SK-MEL-5 (cell line): ENCODE results near the gene EXOC6B. TPM values are rescaled to one million over a fixed set of nuclear protein-coding genes. Genes with fewer than 3 reads are reported as not detected.

ENCODE experiments used
- DNase-seq: peaks from one replicate; pipeline ENCODE4 v3.0.0-alpha.2; 2016; ENCODE audit warnings: low read depth, low spot score
- in situ Hi-C: cut with HindIII; loops from 2 replicates; pipeline ENCODE4 v1.10.0; 2016; ENCODE audit warnings: low sequenced_read_pairs, high pct_unique_total_duplicates, low pct_unique_long_range_greater_than_20kb
- total RNA-seq: library from RNA; depleted of rRNA; stranded (reverse); fragments of >200 nt; shearing (Covaris generic); gene quantifications from 2 replicates; pipeline ENCODE4 v1.2.3, GENCODE V29; 2014

The EXOC6B gene
- total RNA-seq, 1 experiment from 2014 or later, result 20.0 TPM

DNA sequence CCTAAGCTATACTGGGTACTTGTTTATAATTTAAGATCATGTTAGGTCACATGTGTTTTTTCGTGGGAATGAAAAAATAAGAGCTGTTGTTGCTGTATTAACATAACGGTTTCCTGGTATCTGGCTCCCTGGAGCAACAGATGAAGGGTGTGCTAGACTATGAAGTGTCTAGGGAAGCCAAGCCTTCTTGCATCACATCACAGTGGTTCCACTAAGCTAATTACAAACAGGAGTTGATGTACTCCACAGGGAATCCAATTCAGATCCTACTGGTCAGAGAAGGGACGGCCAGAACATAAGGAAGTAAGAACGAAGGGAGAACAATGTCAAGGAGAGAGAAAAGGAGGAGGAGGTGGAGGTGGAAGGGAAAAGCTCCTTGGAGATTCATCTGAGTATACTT is 485.2 kb downstream of the EXOC6B start:
- no peak for DNase-seq
- in situ Hi-C loops, result no loop called here

DNA sequence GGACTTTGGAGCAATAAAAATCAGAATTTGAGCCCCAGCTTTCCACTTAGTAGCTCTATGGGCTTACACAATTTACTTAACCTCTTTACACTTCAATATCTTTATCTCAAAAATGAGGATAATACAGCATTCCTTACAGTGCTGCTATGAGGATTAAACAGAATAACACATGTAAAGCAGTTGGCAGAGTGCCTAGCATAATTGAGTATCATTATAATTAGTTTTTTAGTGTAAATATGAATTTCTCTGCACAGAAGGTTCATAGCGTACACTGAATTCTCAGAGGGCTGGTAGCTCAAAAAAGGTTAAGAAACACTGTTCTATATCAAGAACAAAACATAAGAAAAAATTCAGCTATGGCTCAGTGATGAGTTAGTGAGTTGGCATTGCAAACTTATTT is 487.8 kb downstream of the EXOC6B start:
- DNase-seq, result no peak
- in situ Hi-C loops, result no loop called here

DNA sequence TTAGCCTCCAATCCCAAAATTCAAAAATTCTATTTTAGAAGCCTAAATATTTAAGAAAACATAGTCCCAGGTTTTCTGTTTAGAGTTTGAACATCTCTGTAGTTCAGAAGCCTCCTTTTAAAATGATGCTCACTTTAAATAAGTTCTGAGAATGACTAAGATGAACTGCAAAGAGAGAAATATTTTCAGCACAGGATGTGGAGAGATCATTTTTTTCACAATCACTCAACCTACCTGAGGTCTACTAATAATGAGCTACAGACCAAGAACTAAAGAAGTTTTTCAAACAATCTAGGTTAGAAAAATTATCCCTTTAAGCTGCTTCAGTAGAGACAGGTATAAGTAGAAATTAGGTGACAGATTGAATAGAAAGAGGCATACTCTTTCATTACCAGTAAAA is 493.1 kb downstream of the EXOC6B start:
- DNase-seq, result no peak
- in situ Hi-C loops, result no loop called here

DNA sequence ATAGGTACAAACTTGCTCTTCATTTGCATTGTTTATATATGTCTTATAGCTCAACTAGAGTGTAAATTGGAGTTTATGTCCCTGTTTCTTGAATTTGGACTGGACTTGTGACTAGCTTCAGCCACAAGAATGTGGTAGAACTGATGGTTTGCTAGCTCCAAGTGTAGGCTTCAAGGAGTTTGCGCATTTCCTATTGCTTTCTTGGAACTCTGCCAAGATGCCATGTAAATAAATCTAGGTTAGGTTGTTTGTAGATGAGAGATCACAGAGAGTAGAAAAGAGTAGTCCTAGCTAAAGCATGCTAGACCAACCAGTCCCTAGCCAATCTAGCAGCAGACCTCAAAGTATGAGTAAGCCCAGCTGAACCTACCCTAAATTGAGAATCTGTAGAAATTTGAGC is 495.2 kb downstream of the EXOC6B start:
- DNase-seq, result no peak
- in situ Hi-C loops, result no loop called here

DNA sequence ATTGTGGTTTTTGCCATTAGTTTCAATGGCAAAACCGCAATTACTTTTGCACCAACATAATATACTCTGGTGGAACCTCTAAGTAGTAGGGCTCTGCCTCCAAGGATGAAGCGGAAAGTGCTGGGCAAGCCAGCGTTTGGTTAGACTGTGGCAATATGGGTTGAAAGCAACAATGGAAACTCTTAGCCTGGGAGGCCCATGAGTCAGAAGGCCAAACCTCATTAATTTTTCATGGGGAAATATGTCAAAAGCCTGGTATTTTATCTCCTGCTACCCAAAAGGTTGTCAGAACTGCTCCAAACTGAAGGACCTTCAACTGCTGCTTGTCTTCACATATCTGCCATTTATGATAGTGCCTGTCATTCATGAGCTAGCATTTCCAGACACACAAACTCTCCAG is 499.1 kb downstream of the EXOC6B start:
- DNase-seq, result no peak
- in situ Hi-C loops, result no loop called here

DNA sequence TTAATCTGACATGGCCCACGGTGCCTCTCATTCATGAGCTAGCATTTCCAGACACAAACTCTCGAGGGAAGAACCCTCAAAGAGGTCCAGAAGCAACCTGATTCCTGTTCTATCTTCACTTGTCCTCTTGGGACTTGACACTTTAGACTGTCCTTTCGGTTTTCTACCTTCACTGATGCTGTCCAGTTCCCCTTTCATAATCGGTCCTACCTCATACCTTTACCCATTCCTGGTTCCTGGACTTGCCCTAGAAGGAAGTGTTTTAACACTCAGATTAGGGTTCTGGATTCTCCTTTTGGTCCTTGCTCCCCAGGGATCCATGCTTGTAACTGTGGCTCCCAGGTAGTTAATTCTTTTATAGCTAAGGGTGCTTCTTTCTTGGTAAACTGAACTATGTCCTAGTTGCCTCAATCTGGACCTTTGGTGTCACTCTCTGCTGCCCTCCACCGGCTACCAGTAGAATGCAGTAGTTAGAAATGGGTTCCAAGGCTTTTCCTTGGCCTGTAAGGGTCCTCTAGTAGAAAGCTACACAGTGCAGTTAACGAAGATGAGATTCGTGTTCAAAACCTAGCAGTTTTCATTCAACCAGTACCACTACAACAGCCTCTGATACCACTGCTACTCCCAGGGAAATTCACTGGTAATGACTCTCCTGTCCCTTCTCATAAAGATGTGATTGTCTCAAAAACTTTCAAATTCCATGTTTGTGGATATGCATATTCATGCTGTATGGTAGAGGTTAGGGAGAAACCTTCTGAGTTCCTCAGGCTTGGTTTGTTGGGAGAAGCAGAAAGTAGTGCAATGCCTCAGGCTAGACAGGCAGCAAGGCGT is 500.0 kb downstream of the EXOC6B start:
- in situ Hi-C loops, result no loop called here
- DNase-seq, result peak; percentile 70

DNA sequence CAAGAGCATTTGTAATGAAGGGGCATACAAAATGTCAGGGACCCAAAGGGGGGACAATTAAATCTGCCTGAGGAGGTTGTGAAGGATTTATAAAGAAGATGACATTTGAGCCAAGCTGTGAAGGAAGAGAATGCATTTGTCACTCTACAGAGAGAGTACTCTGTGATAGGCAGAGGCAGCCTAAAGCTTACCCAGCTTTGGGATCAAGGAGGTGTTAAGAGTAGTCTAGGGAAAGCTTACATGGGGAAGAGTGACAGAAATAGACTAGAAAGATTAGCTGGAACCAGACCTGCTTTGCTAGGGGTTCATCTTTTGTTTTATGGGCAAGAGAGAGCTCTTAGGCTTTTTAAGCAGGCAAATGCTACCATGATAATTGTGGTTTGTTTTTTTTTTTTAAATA is 509.1 kb downstream of the EXOC6B start:
- in situ Hi-C loops, result no loop called here
- no peak for DNase-seq

DNA sequence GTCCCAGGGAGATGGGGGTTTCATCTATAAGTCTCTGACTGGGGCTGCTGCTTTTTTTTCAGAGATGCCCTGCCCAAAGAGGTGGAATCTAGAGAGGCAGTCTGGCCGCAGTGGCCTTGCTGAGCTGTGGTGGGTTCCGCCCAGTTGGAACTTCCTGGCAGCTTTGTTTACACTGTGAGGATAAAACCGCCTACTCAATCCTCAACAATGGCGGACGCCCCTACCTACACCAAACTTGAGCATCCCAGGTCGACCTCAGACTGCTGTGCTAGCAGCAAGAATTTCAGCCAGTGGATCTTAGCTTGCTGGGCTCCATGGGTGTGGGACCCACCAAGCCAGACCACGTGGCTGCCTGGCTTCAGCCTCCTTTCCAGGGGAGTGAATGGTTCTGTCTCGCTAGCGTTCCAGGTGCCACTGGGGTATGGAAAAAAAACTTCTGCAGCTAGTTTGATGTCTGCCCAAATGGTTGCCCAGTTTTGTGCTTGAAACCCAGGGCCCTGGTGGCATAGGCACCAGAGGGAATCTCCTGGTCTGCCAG is 525.6 kb downstream of the EXOC6B start:
- in situ Hi-C loops, result no loop called here
- DNase-seq, result no peak

DNA sequence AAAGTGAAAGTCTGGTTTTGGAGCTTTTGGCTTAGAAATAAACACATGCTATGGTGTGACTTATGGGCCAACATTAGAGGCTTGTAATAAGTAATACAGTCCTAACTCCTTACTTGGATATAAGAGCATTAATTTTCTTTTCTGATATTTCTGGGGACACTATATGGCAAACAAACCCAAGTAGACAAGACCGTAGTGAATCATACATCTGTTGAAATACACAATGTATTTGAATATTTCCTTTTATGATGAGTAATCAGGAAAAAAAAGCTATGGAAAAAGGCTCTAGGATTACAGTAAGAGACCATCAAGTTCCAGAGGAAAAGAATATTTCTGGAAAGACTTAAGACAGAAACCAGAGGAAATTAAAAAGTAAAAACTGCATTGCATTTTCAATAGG is 532.2 kb downstream of the EXOC6B start:
- in situ Hi-C loops, result no loop called here
- no peak for DNase-seq

DNA sequence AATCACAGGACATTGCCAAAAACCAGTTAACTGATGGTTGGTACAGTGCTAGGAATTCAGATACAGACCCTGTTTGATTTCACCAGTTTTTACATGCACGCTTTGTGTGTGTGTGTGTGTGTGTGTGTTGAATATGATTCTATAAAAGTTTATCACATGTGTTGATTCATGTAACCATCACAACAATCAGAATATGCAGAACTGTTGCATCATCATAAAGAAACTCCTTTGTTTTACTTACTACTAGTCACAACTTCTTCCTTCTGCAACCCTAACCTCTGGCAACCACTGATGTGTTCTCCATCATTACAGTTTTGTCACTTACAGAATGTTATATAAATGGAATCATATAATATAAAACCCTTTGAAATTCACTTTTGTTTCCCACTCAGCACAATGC is 533.4 kb downstream of the EXOC6B start:
- in situ Hi-C loops, result no loop called here

DNA sequence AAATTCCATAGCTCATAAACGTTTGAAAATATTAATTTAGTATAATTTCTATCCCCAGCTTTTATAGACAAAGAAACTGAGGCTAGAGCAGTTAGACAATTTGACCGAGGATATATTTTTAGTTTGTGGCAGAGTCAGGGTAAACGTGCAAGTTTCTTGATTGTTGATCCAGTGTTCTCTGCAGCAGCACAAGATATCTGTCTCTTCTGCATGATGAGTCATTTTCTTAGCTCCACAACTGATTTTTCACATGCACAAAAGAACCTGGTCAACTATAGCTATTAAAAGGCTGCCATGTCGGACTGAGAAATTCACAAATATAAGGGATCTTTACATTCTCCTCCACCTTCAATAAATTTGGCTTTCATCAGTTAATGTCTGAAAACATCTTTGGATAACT is 534.8 kb downstream of the EXOC6B start:
- DNase-seq, result no peak
- in situ Hi-C loops, result no loop called here

More for the DNA sequence above, 533.4 kb downstream of the EXOC6B start:
- DNase-seq, result no peak

DNA sequence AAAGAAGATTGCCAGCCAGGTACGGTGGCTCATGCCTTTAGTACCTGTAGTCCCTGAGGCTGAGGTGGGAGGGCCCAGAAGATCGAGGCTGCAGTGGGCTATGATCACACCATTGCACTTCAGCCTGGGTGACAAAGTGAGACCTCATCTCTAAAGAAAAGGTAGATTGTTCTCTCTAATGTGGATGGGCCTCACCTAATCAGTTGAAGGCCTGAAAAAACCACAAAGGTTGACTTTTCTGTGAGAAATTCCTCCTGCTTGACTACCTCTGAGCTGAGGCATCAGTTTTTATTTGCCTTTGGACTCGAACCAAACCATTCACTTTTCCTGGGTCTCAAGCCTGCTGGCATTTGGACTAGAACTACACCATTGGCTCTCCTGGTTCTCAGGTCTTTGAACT is 536.1 kb downstream of the EXOC6B start:
- in situ Hi-C loops, result no loop called here
- no peak for DNase-seq

DNA sequence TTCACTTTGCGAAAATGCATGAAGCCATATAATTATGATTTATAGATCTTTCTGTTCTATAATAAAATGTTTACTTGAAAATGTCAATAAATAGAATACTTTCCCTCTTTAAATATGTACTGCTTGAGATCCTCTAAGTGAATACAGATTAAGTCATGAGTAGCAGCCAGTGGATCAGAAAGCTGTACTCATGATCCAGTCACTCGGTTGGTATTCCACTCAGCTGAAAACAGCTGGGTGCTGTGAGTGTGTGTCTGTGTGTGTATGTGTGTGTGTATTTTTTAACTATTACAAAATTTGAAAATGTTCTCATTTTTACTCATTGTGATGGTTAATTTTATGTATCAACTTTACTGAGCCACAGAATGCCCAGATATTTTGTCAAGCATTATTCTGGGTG is 536.5 kb downstream of the EXOC6B start:
- no peak for DNase-seq
- in situ Hi-C loops, result no loop called here

DNA sequence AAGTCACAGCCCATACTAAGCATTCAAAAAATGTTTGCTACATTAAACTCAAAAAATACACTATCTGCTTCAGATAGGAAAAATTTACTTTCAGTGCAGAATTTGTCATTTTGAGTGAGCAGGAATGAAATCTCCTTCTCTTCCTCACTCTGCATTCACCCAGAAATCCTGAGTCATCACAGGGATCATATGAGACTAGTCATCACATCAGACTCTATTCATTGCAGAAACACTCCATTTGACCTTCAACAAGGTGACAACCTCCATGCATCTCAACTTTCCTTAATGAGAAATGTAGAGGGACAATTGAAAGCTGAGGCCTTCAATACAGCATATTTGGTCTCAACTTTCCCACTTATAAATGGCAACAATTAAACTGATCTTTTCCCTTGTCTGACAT is 547.8 kb downstream of the EXOC6B start:
- in situ Hi-C loops, result no loop called here
- peak; percentile 25 for DNase-seq

DNA sequence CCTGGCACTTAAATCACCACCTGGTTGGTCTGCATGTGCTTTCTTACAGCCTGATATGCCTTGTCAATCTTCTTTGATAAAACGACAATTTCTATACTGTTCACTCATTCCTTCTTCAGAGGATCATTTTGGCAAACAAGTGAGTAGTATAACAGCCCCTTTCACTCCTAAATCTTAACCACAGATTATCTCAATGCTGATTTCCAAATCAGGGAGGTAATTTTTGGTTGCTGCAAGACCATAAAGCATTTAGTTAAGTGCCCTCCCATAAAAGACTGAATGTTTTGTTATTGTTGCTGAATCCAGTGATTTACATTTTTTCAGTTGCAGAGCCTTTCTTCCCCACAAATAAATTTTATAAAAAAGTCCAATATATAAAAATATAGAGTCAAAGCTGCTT is 549.0 kb downstream of the EXOC6B start:
- DNase-seq, result no peak
- in situ Hi-C loops, result no loop called here

DNA sequence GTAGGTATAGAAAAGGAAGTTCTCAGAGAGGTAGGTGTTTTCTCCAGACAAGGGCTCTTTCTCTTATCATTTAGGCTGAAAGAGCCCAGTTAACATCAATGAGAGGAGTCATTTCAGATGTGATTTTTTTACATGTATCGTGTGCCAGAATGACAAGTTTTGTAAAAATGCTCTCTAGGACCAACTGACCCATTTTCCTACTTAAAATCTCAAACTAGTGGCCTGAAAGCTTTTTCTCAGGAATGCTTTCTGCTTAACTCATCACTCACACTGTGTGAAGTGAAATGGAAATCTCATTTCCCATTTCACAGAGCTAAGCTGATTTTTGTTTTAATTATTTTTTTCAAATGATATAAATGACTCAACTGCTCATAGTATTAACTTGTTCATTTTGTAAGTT is 549.5 kb downstream of the EXOC6B start:
- in situ Hi-C loops, result no loop called here

DNA sequence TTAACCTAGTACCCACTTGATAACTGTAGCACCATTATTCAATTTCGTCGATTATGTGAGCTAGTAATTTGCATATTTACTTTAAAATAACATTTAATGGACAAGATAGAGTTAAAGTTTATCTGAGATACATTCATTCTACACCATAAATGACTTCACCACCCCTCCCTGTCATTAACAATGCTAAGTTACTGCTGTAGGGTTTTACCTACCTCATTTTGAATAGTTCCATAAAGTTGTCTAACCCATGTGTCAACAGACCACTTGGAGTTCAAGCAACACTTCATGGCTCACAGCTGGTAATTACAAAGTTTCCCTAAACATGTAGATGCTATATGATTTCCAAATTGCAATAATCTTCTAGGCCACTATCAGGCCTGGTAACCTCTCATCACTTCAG is 550.7 kb downstream of the EXOC6B start:
- in situ Hi-C loops, result no loop called here

More for the DNA sequence above, 549.5 kb downstream of the EXOC6B start:
- no peak for DNase-seq

DNA sequence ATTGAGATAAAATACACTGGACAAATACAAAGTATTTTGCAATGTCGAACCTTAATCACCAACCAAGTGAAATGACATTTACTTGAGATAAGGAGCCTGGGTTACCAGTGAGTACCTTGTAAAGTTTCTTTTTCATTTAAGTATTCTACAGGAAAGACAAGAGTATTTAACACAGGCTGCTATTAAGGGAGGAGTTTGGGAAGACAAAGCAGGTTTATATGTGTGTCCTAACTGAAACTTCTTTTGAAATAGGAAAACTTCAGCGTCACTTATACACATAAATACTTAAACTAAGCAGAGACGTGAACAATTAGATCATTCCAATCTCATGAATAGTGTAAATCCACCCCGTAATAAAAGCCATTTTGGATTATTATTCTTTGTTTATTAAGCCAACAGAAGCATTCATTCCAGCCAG is 551.4 kb downstream of the EXOC6B start:
- in situ Hi-C loops, result no loop called here

More for the DNA sequence above, 550.7 kb downstream of the EXOC6B start:
- DNase-seq, result no peak

DNA sequence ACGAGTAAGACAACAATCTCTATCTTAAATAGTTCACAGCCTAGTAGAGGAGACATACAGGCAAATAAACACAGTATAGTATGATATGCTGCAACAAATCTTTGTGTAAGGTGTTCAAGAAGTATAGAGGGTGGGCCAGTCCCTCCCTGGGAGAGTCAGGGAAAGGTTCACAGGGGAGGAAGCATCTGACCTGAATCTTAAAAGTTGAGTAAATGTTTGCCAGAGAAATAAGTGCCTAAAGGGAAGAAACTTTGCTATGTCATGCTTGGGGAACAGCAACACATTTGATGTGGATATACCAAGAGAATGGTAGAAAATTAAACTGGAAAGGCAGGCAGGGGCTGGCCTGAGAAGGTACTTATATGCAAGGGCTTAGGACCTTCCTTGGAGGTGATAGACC is 552.4 kb downstream of the EXOC6B start:
- no peak for DNase-seq
- in situ Hi-C loops, result no loop called here

More for the DNA sequence above, 551.4 kb downstream of the EXOC6B start:
- DNase-seq, result no peak
